ENCODE data around the gene PTTG1IP.

PTTG1IP gene

DNA sequence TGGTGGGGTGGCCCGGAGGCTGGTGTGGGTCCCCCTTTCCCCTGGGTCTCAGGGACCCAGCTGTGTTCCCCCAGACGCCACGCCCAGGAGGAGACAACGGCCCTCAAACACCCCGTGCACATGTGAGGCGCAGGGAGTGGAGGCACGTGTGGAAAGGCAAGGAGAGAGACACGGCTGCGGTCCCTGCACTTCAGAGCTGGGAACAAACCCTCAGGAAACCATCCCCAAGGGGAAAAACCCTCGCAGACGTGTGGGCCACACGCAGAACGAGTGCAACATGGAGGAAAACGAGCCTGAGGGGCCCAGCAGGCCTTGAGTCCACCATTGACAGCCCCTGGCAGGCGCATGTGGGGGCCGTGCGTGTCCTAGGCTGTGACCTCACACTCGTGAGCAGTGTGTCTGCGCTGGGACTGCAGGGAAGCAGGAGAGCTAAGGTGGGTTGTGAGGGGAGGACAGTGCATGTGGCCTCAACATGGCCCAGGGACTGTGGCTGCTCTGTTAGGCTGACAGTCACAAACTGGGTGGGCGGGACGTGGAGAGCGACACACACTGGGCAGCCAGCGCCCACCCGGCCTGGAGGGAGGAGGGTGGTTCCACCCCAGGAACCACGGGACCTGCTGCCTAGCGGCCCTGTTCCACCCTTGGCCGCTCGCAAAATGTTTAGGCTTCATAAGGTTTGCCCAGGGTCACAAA, 27.2 kb upstream of the PTTG1IP start:
- no peak overlapping the region for H3K4me3 ChIP-seq (ENCODE audit: low read depth, low read length, poor library complexity, severe bottlenecking)
- H3K4me2 ChIP-seq (ENCODE audit: low read length): no peak overlapping the region
- no peaks in the 10 kb centered on the region for H3K9me2 ChIP-seq (ENCODE audit: low read depth, low read length)
- no peaks in the 10 kb centered on the region for H3K79me2 ChIP-seq (ENCODE audit: insufficient read depth, low read length)
- H3K4me1 ChIP-seq (ENCODE audit: insufficient read depth, low read length, severe bottlenecking): no peaks in the 10 kb centered on the region
- H2AFZ ChIP-seq (ENCODE audit: low read length): no peak overlapping the region
- H3K36me3 ChIP-seq (ENCODE audit: insufficient read depth, low read length): no peaks in the 10 kb centered on the region
- peaks cover 4% of the 10 kb centered on the region; the same call in 1 of the 2 replicates for H3K27me3 ChIP-seq (ENCODE audit: insufficient read depth, low read length)
- H3K27ac ChIP-seq (ENCODE audit: low read depth, low read length, poor library complexity, severe bottlenecking): no peak overlapping the region
- no peaks in the 10 kb centered on the region for H4K20me1 ChIP-seq (ENCODE audit: insufficient read depth, low read length)
- H3F3A ChIP-seq (ENCODE audit: insufficient read depth, low read length): no peaks in the 10 kb centered on the region
- no peak overlapping the region for H3K9ac ChIP-seq (ENCODE audit: low read length)
- no peaks in the 10 kb centered on the region for H3K9me3 ChIP-seq (ENCODE audit: low read length)
- TF ChIP-seq EZH2 (IDR thresholded peaks at IDR 0.05; ENCODE audit: borderline replicate concordance, low read length): no peak
- TF ChIP-seq, protein P1, sequence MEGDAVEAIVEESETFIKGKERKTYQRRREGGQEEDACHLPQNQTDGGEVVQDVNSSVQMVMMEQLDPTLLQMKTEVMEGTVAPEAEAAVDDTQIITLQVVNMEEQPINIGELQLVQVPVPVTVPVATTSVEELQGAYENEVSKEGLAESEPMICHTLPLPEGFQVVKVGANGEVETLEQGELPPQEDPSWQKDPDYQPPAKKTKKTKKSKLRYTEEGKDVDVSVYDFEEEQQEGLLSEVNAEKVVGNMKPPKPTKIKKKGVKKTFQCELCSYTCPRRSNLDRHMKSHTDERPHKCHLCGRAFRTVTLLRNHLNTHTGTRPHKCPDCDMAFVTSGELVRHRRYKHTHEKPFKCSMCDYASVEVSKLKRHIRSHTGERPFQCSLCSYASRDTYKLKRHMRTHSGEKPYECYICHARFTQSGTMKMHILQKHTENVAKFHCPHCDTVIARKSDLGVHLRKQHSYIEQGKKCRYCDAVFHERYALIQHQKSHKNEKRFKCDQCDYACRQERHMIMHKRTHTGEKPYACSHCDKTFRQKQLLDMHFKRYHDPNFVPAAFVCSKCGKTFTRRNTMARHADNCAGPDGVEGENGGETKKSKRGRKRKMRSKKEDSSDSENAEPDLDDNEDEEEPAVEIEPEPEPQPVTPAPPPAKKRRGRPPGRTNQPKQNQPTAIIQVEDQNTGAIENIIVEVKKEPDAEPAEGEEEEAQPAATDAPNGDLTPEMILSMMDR (IDR thresholded peaks at IDR 0.05; ENCODE audit: low read length): no peak

DNA sequence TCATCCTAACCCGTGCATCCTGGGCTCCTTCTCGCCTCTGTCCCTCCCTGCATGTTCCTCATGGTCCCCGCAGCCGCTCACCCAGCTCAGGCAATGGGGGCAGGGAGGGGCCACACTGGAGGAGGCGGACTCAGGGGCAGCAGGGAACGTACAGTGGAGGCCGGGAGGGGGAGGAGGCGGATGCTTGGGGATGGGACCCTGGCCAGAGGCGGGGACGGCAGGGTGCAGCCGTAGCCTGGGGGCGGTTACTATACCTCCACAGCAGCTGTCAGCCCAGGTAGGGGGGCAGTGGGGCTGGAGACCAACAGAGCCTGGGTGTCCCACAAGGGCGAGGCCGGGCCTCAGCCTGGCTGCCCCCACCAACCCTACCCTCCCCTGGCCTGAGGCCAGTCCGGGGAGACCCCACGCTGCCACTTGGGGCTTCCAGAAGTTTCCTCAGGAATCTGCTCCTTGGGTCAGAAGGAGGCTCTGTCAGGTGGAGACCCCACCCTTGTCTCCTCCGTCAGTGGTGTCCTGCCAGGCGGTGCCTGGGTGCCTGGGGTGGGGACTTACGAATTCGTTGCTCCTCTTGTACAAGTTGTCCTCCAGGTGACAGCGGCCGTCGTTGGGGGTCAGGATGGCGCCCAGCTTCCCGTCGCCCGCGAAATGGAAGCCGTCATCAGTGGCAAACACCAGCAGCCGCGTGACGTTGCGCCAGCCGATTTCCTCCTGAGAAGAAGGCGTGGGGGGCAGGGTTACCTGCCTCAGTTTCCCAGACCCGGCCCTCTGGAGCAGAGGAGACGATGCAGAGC, 26.5 kb upstream of the PTTG1IP start:
- Histone ChIP-seq H2AFZ (ENCODE audit: low read length) (no peak overlapping the region), H3K9me3 (ENCODE audit: low read length) (no peaks in the 10 kb centered on the region), H3K27ac (ENCODE audit: low read depth, low read length, poor library complexity, severe bottlenecking) (no peak overlapping the region), H3K79me2 (ENCODE audit: insufficient read depth, low read length) (no peaks in the 10 kb centered on the region), H4K20me1 (ENCODE audit: insufficient read depth, low read length) (no peaks in the 10 kb centered on the region), H3K4me3 (ENCODE audit: low read depth, low read length, poor library complexity, severe bottlenecking) (no peak overlapping the region), H3K4me2 (ENCODE audit: low read length) (no peak overlapping the region), H3K27me3 (ENCODE audit: insufficient read depth, low read length) (peaks cover 4% of the 10 kb centered on the region; the same call in 1 of the 2 replicates), H3K9ac (ENCODE audit: low read length) (no peak overlapping the region), H3F3A (ENCODE audit: insufficient read depth, low read length) (no peaks in the 10 kb centered on the region), H3K9me2 (ENCODE audit: low read depth, low read length) (no peaks in the 10 kb centered on the region), H3K4me1 (ENCODE audit: insufficient read depth, low read length, severe bottlenecking) (no peaks in the 10 kb centered on the region), H3K36me3 (ENCODE audit: insufficient read depth, low read length) (no peaks in the 10 kb centered on the region)
- TF ChIP-seq, protein P1 (IDR thresholded peaks at IDR 0.05; ENCODE audit: low read length): no peak
- no peak for TF ChIP-seq EZH2 (IDR thresholded peaks at IDR 0.05; ENCODE audit: borderline replicate concordance, low read length)

DNA sequence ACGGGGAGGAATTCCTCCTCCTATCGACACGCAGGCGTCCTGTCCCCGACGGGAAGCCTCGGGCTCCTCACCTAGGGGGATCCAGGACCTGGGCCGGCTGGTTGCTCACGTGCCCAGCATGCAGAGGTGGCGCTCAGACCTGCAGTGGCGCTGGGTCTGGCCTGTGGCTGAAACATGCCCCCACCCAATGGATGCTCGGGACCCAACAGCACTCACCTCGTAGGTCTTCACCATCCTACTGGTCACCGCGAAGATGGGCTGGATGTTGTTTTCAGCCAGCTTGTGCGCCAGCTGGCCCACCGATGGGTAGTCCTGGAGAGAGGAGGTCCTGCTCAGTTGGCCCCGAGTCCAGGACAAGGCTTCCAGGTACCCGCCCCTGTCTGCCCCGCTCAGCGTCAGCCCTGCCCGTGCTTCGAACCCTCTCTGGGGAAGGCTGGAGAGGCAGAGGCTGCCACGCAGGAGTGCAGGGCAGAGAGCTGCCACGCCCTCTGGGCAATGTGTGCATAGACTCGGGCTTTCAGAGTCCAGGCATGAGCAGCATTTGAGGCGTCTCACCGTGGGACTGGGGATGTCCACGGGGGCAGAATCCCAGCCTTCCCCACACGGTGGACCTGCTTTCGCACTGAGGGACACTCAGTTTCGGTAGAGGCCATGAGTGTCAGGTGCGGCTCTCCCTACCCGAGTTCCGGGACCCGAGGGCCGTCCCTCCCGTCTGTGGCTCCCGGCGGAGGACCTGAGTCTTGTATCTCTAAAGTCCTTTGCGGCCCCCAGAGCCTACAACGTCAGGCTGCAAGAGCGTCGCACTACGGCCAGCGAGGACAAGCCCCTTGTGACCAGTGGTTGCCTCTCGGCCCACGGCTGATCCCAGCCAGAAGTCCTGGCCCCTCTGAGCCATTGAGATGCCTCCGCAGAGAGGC, 25.6 kb upstream of the PTTG1IP start:
- Histone ChIP-seq H3K27me3 (ENCODE audit: insufficient read depth, low read length) (no peaks in the 10 kb centered on the region; the same call in 1 of the 2 replicates), H3K4me3 (ENCODE audit: low read depth, low read length, poor library complexity, severe bottlenecking) (no peak overlapping the region), H3K9ac (ENCODE audit: low read length) (no peak overlapping the region), H2AFZ (ENCODE audit: low read length) (no peak overlapping the region), H4K20me1 (ENCODE audit: insufficient read depth, low read length) (no peaks in the 10 kb centered on the region), H3F3A (ENCODE audit: insufficient read depth, low read length) (no peaks in the 10 kb centered on the region), H3K36me3 (ENCODE audit: insufficient read depth, low read length) (no peaks in the 10 kb centered on the region), H3K9me2 (ENCODE audit: low read depth, low read length) (no peaks in the 10 kb centered on the region), H3K9me3 (ENCODE audit: low read length) (no peaks in the 10 kb centered on the region), H3K4me2 (ENCODE audit: low read length) (no peak overlapping the region), H3K4me1 (ENCODE audit: insufficient read depth, low read length, severe bottlenecking) (no peaks in the 10 kb centered on the region), H3K27ac (ENCODE audit: low read depth, low read length, poor library complexity, severe bottlenecking) (no peak overlapping the region), H3K79me2 (ENCODE audit: insufficient read depth, low read length) (no peaks in the 10 kb centered on the region)
- TF ChIP-seq, protein P1 (IDR thresholded peaks at IDR 0.05; ENCODE audit: low read length): no peak
- TF ChIP-seq EZH2 (IDR thresholded peaks at IDR 0.05; ENCODE audit: borderline replicate concordance, low read length): no peak

All from OCI-LY1 (cell line).